GM12874 (cell line): ENCODE results near the gene L3MBTL2.

Source experiments
- CTCF ChIP-seq: IDR thresholded peaks from 2 replicates; pipeline ENCODE4 v1.5.1; 2011; ENCODE audit warnings: low read depth, mild to moderate bottlenecking, control low read depth, low read length, moderate library complexity; ENCODE audit not compliant: insufficient read depth

L3MBTL2 gene

GRCh38 chr22:41256254-41257253, 51.4 kb downstream of the L3MBTL2 start:
- TF ChIP-seq CTCF, result no peak

GRCh38 chr22:41257696-41258095, 52.6 kb downstream of the L3MBTL2 start:
- no peak for TF ChIP-seq CTCF

- no peak for TF ChIP-seq CTCF
Measured at GRCh38 chr22:41260871-41261270, 55.8 kb downstream of the L3MBTL2 start.

GRCh38 chr22:41261541-41262249, 56.6 kb downstream of the L3MBTL2 start:
- TF ChIP-seq CTCF, result no peak

- TF ChIP-seq CTCF, result no peak
Measured at GRCh38 chr22:41262250-41262765, 57.2 kb downstream of the L3MBTL2 start.

- TF ChIP-seq CTCF, result no peak
Measured at GRCh38 chr22:41263704-41264103, 58.6 kb downstream of the L3MBTL2 start.

- TF ChIP-seq CTCF, result no peak
Measured at GRCh38 chr22:41264408-41264941, 59.4 kb downstream of the L3MBTL2 start.
